ENCODE measurements around the gene KIF6.

DNA sequence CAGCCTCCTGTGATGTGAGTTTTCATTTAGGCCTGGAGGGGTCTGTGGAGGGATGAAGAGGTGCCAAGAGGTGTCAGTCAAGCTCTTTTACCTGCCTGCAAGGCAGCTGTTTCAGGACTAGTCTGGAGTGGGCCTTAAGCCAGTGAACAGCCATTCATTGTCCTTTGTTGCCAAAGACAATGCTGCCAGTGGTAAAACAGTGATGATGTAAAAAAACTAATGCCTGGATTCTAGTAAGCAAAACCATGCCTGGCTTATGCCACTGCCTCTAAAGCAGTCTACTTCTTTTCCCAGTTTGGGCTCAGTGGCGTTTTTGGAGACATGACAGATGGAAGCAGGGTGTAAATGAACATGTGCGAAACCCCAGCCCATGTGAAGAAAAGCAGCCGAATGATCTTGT is 309.2 kb downstream of the KIF6 start:
- TF ChIP-seq GATA2 (IDR thresholded peaks at IDR 0.05; ENCODE audit: low read depth, low read length) (no peak), GATA3 (IDR thresholded peaks at IDR 0.05; ENCODE audit: low read depth, low read length) (no peak)

Data from SH-SY5Y (cell line).